GM04504 (cell line): ENCODE measurements around the gene EDC4.

Experiments used
- DNase-seq: peaks from one replicate; pipeline ENCODE4 v3.0.0-alpha.2; 2012; ENCODE audit warnings: low read depth

EDC4 gene

GRCh38 chr16:67879936-67880335 is 7.1 kb downstream of the EDC4 start:
- DNase-seq, result no peak

- DNase-seq, result no peak
Observed at GRCh38 chr16:67880584-67880983, 7.7 kb downstream of the EDC4 start.

GRCh38 chr16:67881621-67882161 is 8.8 kb downstream of the EDC4 start:
- DNase-seq, result no peak

- no peak for DNase-seq
Observed at GRCh38 chr16:67882374-67883145, 9.7 kb downstream of the EDC4 start.

- no peak for DNase-seq
Observed at GRCh38 chr16:67883146-67883871, 10.5 kb downstream of the EDC4 start.

- DNase-seq, result no peak
Observed at GRCh38 chr16:67883872-67884261, 11.0 kb downstream of the EDC4 start.

GRCh38 chr16:67884684-67885083 is 11.8 kb downstream of the EDC4 start, which contains the start of gene NRN1L:
NRN1L (plus strand) TSS chr16:67884885; CDS start chr16:67884904, 19 bp downstream.
- peak; percentile 85 for DNase-seq

- no peak for DNase-seq
Observed at GRCh38 chr16:67885545-67885944, 12.7 kb downstream of the EDC4 start.

GRCh38 chr16:67885976-67886375 is 13.1 kb downstream of the EDC4 start:
- no peak for DNase-seq

GRCh38 chr16:67886387-67886786 is 13.5 kb downstream of the EDC4 start:
- DNase-seq, result no peak

- no peak for DNase-seq
Observed at GRCh38 chr16:67888331-67888730, 15.5 kb downstream of the EDC4 start.

GRCh38 chr16:67892375-67892774 is 19.5 kb downstream of the EDC4 start:
- no peak for DNase-seq

GRCh38 chr16:67892899-67893742 is 20.3 kb downstream of the EDC4 start, which contains the start of gene PSKH1:
PSKH1 (plus strand) TSS chr16:67893254; CDS start chr16:67908750, 15,496 bp downstream.
- peak; percentile 87 for DNase-seq

- no peak for DNase-seq
Observed at GRCh38 chr16:67893743-67894399, 21.0 kb downstream of the EDC4 start.

GRCh38 chr16:67897231-67897630 is 24.4 kb downstream of the EDC4 start:
- no peak for DNase-seq

- no peak for DNase-seq
Observed at GRCh38 chr16:67901734-67902133, 28.9 kb downstream of the EDC4 start.

- DNase-seq, result no peak
Observed at GRCh38 chr16:67902831-67903230, 30.0 kb downstream of the EDC4 start.

GRCh38 chr16:67907397-67908180 is 34.7 kb downstream of the EDC4 start:
- DNase-seq, result no peak

- no peak for DNase-seq
Observed at GRCh38 chr16:67909056-67909742, 36.3 kb downstream of the EDC4 start.

GRCh38 chr16:67910158-67910557 is 37.3 kb downstream of the EDC4 start:
- DNase-seq, result peak; percentile 59
